Epithelial cell of esophagus (primary cell): ENCODE results near the gene CACNA1D.

Source experiments
- DNase-seq: peaks from one replicate; pipeline ENCODE4 v3.0.0; 2010; ENCODE audit warnings: low read depth
- H3K4me3 ChIP-seq: 2 replicates; pipeline ENCODE4 v1.5.1; 2011; ENCODE audit warnings: mild to moderate bottlenecking, low read length, control low read depth
- TF ChIP-seq, protein P1 (sequence below): IDR thresholded peaks from 2 replicates; pipeline ENCODE4 v1.5.1; 2011; ENCODE audit warnings: low read depth, mild to moderate bottlenecking, low read length, control low read depth, inconsistent platforms; ENCODE audit not compliant: insufficient read depth; ENCODE audit errors: missing control alignments

CACNA1D gene

DNA sequence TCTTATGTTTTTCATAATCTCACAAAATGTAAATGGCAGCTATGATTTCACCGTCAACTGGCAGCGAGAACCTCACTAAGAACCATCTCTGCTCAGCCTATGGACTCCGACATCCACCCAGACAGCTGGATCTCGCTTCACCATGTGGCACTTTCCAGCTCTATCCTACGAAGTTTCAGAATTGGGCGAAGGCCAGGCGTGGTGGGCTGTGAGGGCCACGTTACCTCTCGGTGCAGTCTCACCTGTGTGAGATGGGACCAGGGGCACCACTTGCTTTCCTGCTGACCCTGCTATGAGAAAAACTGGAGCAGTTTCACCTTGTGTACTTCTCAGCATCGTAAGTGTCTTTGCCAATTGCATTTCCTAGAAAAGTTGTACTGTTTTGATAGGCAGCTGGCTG lies 319.5 kb downstream of the CACNA1D start:
- TF ChIP-seq, protein P1, sequence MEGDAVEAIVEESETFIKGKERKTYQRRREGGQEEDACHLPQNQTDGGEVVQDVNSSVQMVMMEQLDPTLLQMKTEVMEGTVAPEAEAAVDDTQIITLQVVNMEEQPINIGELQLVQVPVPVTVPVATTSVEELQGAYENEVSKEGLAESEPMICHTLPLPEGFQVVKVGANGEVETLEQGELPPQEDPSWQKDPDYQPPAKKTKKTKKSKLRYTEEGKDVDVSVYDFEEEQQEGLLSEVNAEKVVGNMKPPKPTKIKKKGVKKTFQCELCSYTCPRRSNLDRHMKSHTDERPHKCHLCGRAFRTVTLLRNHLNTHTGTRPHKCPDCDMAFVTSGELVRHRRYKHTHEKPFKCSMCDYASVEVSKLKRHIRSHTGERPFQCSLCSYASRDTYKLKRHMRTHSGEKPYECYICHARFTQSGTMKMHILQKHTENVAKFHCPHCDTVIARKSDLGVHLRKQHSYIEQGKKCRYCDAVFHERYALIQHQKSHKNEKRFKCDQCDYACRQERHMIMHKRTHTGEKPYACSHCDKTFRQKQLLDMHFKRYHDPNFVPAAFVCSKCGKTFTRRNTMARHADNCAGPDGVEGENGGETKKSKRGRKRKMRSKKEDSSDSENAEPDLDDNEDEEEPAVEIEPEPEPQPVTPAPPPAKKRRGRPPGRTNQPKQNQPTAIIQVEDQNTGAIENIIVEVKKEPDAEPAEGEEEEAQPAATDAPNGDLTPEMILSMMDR: no peak
- H3K4me3 ChIP-seq: no peak overlapping the region
- DNase-seq: no peak

GRCh38 chr3:53815067-53815466 lies 320.7 kb downstream of the CACNA1D start:
- H3K4me3 ChIP-seq: no peak overlapping the region
- TF ChIP-seq, protein P1: no peak
- no peak for DNase-seq

- TF ChIP-seq, protein P1: no peak
- no peak for DNase-seq
- no peak overlapping the region for H3K4me3 ChIP-seq
These were observed 321.2 kb downstream of the CACNA1D start for GRCh38 chr3:53815651-53816050.

GRCh38 chr3:53816425-53816824 lies 322.0 kb downstream of the CACNA1D start:
- TF ChIP-seq, protein P1: no peak
- H3K4me3 ChIP-seq: no peak overlapping the region
- DNase-seq: no peak

GRCh38 chr3:53817211-53817610 lies 322.8 kb downstream of the CACNA1D start:
- H3K4me3 ChIP-seq: no peak overlapping the region
- no peak for DNase-seq
- TF ChIP-seq, protein P1: no peak

DNA sequence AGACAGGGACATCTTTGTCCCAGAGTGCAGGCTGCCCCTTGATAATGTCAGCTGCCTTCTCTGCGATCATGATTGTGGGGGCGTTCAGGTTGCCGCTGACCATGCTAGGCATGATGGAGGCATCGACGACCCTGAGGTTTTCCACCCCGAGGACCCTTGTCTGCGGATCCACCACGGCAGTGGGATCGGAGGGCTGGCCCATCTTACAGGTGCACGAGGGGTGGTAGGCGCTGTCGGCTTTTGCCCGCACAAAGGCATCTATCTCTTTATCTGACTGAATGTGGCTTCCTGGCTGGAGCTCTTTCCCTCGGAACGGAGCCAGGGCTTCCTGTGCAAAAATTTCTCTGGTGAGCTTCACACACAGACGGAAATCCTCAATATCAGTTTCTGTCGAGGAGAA lies 323.4 kb downstream of the CACNA1D start:
- H3K4me3 ChIP-seq: no peak overlapping the region
- DNase-seq: no peak
- TF ChIP-seq, protein P1: no peak

- no peak for DNase-seq
- no peak overlapping the region for H3K4me3 ChIP-seq
- TF ChIP-seq, protein P1: no peak
These were observed 324.1 kb downstream of the CACNA1D start for GRCh38 chr3:53818221-53819162.
